DMS53 (cell line): ENCODE measurements around the gene PPP1R37.
A peak's percentile ranks its signal among the peaks of the same experiment; 100 is the strongest.

Experiments used
- DNase-seq: peaks from one replicate; lab custom pipeline; 2025; lab: John Stamatoyannopoulos, UW

Gene PPP1R37

DNA sequence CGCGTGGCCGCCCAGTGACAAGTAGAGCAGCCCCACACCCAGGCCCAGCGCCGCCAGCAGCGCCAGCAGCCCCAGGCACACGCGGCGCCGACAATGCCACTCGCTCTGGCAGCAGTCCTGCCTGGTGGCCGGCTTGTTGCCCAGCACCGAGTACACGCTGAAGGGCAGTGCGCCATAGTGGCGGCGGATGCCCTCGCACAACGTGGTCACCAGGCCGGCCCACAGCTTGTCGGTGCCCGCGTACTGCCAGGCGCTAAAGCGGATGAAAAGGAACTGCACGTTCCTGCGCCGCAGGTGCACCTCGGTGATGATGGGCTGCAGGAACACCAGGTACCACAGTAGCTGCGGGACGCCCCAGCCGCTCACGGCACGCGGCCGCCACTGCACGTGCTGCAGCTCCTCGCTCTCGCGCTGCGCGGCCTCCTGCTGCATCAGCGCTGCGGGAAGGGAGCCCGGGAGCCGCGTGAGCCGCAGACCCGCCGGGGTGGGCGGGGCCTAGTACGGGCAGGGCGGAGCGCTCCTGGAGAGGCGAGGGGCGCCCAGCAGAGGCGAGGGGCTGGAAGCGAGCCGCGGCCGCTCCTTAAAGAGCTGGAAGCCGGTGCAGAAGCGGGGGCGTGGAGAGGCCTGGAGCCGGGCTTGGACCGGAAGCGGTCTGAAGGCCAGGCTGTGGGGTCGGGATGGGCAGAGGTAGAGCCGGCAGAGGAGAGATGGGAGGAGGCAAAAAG lies 60.5 kb downstream of the PPP1R37 start:
- DNase-seq: peak; percentile 79

DNA sequence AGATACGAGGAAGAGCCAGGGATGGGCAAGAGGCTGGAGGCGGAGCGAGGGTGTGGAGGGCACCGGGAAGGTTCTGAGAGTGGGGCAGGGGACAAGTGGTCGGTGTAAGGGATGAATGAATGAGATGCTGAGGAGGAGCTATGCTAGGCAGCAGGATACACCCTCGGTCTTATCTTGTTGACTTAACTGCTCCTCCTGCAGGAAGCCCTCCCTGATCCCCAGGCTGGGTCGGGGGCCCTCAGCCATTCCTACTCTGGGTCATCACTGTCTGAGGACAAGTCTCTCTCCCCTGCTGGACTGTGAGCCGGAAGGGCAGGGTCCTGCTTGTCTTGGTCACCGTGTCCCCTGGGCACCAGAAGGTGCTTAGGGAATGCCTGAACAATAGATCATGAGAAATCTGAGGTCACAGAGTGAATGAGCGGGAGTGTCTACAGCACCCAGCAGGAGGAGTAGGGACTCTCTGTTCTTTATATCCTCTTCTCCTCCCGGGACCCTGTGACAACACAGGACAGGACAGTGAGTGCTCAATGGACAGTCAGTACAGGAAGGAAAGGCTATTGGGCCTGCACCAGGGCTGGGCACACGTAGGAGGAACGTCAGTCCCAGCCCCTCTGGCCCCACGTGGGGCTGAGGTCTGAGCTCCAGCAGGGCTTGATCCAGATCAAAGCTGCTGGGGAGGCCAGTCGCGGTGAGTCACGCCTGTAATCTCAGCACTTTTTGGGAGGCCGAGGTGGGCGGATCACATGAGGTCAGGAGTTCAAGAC lies 61.3 kb downstream of the PPP1R37 start:
- DNase-seq: no peak

DNA sequence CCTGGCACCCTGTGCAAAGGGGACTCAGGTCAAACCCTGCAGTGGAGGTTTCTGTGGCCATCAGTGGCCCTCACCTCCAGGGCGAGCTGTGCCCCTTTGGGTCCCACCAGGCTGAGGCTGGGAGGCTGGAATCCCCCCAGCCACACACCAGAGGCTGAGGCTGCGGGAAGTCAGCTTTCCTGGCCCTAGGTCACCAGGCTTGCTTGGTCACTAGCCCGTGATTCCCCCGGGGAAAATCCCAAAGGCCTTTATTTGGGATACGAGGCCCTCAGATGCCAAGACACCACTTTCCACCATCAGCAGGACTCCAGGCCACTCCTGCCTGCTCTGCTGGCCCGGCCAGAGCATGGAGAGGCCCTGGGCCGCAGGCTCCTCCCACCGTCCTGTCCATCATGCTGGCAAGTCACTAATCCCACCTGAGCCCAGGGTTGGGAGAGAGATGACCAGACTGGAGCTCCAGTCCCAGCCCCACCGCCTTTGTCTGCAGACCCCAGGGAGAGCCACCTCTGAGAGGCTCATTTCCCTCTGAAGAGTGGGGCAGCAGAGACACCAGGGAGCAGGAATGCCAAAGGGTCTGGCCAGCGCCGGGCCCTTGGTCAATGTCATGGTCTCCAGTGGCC lies 63.1 kb downstream of the PPP1R37 start:
- DNase-seq: no peak

DNA sequence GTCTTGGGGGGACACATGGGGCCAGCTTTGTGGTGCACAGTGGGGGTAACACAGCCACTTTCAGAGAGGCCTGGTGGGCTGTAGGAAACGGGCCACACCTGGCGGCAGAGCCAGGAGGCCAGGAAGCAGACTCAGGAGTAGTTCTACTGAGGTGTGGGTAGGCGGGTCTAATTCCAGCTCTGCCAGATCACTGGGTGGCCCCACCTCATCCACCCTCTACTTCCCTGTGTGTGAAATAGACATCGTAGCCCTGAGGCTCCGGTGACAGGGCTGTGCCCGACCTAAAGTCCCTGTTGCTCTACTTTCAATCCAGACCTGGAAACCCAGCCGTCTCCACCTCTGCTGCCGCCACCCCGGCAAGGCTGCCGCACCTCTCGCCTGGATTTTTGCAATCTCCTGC lies 63.8 kb downstream of the PPP1R37 start:
- DNase-seq: no peak

DNA sequence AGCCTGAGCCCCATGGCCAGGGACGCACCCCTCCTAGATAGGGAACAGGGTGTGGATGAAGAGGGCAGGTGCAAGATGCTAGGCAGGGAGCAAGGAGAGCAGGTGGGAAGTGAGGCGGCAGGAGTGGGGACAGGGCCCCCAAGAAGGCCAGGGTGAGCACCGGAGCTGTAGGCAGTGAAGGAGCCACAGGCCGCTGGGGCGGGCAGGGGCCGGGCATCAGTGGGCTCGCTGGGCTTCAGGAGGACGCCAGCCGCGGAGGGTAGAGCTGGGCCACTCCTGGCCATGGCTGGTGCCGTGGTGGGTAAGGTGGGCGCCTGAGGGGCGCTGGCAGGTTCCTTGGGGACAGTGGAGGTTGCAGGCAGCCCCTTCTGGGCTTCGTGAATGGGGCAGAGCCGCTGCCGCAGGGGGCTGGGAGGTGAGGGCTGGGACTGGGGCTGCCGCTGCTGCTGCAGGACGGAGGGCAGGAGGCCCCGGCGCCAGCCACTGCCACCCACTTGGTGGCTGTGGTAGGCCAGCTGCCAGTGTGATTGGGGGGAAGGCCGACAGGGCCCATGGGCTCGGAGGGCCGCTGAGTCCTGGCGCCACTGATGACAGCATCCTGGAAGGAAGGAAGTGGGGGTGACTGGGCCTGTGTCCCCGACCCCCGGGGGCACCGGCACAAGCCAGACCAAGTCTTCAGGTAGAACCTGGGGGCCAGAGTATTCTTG lies 65.7 kb downstream of the PPP1R37 start:
- DNase-seq: no peak

DNA sequence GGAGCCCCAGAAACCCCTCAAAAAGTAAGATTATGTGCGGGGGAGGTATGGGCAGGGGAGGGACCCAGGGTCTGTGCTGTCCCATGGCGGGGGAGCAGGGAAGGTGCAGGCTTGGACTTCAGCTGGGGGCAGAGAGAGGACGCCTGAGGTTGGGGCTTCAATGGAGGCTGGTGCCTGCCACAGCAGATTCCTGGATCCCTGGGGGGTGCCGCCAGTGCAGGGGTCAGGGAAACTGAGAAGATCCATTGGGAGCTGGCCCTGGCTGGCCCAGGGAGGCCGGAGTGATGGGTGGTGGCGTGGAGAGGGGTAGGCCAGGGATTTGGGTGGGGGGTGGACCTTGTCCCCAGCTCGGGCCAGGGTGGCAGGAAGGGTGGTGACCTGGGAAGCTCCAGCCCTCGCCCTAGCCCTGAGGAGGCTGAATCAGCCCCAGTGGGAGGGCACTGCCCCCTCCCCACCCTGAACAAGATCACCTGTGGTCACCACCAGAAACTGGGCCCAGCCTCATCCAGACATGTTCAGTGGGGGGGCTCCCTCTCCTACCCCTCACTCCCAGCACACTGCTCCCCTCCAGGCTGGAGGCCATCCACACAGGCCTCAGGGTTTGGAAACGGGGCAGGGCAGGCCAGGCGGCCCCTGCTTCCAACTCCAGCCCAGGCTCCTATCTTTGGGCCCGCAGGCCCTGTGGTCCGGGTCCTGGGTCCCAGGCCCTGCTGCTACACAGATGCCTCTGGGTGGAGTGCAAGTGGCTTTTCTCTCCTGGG lies 66.4 kb downstream of the PPP1R37 start:
- no peak for DNase-seq

DNA sequence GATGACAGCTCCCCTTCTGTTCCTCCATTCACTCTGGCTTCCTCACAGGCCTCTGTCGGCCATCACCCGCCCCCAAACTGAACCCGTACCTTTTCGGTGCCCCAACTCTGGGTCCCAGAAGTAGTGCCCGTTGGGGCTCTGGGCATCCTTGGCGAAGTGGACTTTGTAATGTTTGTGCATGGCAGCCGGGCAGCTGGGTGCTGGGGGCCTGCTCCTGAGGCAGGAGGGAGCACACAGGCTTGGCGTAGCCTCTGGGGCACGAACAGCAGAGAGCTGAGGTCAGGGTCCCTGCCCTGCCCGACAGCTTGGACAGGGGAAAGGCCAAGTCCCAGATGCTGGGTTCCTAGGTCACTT lies 67.0 kb downstream of the PPP1R37 start:
- no peak for DNase-seq

DNA sequence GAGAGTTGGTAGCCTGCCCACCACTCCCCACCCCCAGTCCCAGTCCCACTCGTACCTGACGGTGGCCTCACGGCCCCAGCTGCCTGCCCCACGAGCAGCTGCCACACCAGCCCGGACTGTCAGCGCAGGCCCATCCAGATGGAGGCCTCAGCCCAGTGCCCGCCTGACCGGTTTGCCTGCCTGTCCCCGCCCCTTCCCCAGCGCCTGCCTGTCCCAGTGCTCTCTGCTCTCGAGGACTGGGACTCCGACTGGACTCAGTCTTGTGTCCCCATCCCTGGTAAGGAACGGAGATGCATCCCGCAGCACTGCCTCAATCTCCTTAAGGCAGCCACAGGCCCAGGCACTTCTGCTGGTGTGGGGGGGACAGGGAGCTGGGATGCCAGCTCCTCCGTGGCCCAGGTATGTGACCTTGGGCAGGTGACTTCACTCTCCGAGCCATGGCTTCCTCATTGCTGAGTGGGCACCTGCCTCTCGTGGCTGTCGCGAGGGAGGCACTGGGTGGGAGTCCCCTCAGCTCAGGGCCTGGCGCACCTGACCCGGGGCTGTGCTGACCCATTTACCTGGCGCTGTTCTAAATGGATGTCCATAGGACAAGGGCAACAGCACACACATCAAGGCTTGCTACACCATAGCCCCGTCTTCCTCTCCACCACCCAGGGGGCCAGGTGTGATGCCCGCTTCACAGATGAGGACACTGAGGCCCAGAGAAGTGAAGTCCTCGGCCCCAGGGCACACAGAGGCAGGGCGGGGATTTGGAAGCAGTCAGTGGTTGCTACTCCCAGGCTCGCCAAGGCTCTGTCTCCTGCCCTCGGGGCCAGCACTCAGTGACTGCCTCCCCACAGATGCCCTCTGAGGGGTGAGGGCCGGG lies 68.1 kb downstream of the PPP1R37 start, which contains the start of gene NKPD1:
Gene NKPD1 (minus strand): TSS at position 113 of the 868 bp plus-strand sequence. CDS start 832 bp downstream, outside the sequence.
- DNase-seq: peak; percentile 88

DNA sequence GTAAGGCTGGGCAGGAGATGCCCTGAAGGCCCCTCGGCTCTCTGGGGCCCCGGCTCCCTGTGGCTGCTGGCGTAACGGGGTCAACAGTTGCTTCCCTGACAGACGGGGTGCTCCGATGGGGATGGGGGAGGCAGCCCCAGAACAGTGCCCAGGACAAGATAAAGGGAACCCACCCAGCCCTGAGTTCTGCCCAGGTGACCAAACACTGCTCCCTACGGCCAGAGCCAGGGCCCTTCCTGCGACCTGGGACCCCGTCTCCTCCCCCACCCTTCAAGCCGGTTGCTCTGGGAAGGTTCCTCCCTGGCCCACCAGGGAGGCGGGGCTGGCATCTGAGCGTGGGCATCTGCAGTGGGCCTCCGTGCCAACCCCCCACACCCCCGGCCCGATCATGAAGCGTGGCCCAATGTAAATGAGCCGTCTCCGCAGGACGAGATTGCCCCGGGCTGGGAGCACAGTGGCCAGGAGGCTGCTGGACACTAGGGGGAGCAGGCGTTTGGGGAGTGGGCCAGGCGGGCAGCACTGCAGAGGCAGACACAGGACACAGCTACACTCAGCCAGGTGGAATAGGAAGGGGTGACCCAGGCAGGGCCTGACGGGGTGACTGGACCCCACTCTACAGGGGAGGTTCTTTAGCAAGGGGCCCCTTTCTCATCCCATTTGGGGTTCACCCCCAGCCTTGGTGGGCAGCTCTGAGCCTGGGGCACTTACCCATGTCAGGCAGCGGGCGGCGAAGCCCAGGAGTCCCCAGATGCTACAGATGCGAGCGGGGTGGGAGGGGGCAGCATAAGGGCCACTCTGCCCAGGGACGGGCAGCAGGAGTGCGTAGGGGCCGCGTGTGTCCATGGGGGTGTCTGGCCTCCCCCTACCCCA lies 69.0 kb downstream of the PPP1R37 start:
- peak; percentile 54 for DNase-seq

DNA sequence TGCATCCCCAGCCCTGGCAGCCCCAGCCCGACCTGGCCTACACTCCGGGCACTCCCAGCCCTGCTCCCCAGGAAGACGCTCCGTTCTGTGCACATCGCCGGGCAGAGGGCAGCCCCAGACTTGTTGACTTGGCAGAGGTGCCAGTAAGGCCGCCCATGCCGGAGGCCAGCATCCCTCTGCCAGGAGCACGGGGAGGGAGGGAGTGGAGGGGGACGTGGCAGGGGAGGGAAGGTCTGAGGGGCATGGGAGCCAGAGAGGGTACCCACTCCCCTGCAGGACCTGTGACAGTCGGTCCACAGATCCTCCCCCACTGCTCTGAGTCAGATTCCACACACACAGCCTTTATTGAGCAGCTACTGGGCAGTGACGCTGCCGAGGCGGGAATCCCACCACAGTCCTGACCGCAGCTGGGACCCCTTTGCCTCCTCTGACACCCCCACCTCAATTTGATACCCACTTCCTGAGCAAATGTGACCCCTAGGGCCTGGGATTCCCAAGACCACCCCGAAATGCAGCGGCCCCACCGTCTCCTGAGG lies 69.7 kb downstream of the PPP1R37 start:
- DNase-seq: no peak

DNA sequence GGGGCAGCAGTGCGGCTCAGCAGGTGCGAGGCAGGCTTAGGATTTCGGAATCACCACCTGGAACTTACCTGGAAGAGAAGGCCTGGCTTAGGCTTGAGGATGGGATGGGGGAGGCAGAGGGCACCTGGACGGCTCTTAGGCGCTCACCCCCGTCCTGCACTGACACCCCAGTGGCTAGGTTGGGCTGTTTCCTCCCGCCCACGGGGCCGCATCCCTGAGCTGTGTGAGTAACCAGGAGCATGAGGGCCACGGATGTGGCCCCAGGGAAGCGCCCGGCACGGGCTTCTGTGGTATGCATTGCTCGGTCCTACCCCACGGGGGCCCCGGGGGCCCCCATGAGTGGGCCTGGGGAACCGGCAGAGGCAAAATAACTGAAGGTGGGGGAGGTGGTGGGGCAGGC lies 70.2 kb downstream of the PPP1R37 start:
- no peak for DNase-seq

DNA sequence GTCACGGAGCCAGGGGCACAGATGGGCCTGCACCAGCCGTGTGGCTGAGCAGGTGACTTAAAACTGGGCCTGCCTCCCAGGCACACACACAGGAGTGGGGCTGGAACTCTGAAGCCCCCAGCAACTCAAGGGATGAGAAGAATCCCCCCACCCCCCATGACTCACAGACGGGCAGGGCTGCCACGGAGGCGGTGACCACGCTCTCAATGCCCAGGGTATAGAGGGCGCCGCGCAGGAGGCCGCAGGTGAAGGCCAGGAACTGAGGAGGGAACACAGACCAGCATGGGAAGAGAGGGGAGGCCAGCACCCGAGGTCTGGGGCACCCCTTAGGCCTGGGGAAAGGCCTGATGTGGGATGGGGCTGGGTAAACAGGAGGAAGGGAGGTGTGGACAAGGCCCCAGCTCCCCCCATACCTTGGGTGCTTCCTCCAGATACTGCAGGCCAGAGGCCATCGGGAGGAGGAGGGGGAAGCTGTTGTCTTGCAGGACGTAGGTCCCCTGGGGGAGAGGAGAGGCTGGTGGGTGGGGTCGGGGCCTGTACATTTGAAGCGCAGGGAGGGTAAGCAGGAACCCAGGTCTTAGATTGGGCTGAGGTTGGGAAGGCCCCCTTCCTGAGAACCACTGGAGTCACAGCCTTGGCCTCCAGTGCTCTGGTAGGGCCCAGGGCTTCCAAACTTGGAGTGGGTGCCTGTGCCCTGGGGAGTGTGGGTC lies 70.9 kb downstream of the PPP1R37 start:
- no peak for DNase-seq

DNA sequence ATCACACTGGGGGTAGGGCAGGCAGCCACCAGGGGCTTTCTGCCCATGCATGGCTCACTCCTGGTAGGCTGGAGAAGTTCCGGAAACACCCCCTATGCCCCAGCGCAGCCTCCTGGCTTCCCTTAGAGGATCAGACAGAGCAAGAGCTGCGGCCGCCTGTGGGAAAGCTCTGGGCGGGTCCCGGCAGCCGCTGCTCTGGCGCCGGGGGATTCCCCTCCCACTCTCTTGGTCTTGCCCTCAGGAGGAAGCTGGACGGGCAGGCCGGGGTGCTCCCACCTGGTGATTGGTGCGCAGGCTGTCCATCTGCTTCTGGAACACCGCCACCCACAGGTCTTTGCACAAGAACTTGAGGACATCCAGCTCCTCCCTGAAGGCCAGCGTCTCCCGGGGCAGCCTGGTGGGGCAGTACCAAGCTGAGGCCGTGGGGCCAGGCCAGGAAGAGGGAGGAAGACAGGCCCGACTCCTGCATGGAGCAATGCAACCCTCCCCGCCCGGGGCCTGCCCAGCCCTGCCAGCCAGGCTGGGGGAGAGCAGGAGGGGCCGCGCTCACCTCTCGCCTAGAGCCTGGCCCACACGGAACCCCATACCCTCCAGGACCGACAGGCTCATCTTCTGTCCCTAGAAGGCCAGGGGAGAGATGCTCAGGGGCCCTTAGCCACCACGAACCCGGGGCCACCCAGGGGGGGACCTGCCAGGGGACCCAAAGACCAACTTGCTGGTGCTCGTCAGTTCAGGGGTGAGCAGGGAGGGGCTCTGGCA lies 71.8 kb downstream of the PPP1R37 start:
- peak; percentile 87 for DNase-seq

DNA sequence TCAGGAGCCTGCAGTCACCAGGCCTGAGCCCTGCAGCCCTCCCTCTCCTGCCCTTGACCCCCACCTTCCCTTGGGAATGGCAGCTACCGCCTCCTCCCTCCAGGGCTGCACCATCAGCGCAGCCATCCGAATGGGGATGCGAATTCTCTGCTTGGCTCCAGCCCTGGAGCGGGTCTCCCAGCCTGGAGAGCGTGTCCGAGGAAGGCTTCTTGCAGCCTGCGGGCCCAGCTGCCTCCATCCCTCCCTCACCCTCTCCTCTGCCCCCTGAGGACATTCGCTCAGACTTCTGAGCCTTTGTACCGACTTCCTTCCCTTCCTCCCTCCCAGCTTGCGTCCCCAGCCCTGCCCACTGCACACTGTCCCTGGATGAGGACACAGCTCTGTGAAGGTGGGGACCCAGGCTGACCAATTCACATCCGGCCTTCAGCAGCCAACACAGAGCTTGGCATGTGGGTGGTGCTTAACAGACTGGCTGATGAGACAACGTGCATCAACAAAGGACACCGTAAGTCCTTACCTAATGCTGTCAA lies 73.8 kb downstream of the PPP1R37 start:
- no peak for DNase-seq

DNA sequence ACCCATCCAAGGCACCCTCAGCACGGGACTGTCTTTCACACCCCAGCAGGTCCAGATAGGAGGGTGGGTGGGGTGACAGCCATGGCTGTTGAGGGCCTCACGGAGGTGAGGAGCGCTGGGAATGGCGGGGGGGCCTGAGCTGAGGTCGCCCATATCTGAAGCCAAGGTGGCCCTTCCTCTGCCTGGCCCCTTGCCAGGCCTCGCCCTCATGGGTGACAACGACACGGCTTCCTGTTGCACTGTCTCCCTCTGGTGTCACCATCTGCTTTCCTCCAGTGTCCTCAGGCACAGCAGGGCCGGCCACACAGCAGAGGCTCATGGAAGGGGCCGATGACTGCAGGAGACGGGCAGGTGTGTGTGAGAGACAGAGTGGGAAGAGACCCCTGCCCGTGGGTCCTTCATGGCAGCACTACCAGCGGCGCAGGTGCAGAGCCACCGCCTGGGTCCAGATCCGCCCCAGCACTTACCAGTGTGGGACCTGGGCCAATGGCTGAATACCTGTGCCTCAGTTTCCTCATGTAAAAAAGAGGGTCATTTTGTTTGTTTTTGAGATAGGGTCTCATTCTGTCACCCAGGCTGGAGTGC lies 75.9 kb downstream of the PPP1R37 start:
- peak; percentile 13 for DNase-seq

DNA sequence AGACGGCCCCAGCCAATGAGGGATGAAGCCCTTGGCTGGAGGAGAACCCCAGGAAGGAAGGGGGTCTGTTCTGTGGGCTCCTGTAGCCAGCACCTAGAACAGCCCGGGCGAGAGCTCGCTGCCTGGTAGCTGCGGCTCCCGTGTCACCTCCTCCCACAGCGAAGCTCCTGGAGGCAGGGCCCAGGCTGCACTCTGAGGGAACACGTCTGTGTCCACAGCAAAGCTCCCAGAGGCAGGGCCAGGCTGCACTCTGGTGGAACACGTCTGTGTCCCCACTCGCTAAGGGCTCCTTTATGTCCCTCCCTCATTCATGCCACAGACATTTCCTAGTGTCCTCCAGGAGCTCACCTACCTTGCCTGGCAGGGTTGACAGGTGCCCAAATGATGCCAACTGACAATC lies 76.6 kb downstream of the PPP1R37 start:
- DNase-seq: no peak
